GF-D8 (cell line): Measurements from ENCODE around the gene PDCD1LG2.
"Not testable (repeated sequence)": the region's sequence is repeated elsewhere in the genome, so short reads cannot be mapped to it uniquely, and the experiment has no call there.

ENCODE experiments used
- DNase-seq: peaks from one replicate; lab custom pipeline; 2025; lab: John Stamatoyannopoulos, UW

Gene PDCD1LG2

DNA sequence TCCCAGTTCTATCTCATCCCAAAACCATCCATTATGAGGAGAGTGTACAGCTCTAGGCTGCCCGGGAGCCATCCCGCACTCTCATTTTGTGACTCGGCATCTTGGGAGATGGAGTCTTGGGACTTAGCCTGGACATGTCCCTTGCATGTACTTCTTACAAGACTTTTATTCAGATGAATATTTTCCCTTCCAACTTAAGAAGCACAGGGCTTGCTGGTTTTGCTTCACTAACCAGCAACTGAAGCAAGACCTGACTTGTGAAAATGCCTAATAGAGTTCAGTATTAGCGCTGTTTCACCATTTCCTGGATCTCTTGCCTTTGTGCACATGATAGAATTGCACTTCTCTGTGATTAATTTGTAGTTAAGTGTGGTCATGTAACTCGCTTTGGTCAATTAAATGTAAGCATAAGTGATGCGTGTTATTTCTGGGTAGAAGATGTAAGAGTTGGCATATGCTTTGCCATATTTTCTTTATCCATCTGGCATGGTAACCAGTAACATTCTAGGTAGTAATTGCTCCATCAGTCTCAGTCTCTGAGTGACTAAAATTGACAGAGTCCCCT is 55.8 kb downstream of the PDCD1LG2 start:
- DNase-seq, result no peak

DNA sequence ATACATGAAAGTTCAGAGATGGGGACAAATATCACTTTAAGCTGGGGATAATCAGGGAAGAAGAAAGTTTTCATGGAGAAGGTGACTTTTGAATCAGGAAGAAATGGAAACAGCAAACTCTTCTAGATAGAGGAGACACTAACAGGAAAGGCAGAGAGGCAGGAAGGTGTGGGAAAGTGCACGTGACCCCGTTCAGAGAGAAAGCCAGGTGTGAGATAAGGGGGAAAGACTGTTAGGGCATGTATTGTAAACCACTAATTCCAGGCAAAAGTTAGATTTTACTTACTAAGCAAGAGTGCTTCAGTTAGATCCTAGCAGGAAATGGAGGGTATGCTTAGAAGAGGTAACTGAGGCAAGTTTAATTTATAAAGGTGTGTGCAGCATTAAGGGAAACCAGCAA is 58.5 kb downstream of the PDCD1LG2 start:
- DNase-seq, result no peak

DNA sequence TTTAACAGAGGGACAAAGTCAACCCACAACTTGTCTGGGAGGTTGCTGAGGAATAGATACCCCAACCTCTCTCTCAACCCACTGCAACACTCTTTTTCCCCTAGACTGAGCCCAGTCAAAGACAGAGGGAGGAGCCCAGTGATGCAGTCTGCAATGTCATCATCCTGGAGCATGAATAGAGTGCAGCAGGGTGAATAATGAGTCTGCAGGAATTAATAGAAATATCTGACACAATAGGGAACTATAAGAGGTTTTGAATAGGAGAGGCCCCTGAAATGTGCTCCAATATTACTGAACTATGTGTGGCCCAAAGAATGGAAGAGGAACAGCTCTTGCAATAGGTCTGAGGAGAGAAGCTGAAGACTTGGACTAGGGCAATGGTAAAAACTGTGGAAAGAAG is 59.1 kb downstream of the PDCD1LG2 start:
- no peak for DNase-seq

DNA sequence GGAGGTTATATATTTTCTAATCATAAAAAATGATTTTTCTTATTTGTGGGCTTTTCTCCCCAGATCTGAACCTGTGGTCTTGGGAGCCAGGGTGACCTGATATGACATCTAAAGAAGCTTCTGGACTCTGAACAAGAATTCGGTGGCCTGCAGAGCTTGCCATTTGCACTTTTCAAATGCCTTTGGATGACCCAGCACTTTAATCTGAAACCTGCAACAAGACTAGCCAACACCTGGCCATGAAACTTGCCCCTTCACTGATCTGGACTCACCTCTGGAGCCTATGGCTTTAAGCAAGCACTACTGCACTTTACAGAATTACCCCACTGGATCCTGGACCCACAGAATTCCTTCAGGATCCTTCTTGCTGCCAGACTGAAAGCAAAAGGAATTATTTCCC is 59.6 kb downstream of the PDCD1LG2 start:
- no peak for DNase-seq

DNA sequence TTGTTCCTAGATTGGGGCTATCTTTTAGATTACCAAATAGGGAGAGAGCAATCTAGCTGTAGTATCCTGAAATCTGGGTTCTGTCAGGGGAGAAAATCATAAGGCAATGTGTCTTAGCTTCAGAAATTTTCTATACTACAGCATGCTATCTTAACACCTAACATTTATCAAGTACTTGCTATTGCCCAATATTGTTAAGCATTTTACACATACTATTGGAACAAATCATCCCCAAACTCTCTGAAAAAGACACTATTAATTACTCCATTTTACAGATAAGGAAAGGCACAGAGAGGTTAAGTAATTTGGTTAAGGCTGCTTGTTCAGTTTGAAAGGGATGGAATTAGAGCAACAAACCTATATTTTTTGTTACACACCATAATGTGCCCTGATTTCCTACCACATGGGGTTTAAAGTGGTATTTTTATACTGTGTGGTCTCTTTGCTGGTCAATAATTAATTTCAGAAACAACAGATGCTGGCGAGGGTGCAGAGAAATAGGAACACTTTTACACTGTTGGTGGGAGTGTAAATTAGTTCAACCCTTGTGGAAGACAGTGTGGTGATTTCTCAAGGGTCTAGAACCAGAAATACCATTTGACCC is 61.4 kb downstream of the PDCD1LG2 start:
- DNase-seq, result no peak

DNA sequence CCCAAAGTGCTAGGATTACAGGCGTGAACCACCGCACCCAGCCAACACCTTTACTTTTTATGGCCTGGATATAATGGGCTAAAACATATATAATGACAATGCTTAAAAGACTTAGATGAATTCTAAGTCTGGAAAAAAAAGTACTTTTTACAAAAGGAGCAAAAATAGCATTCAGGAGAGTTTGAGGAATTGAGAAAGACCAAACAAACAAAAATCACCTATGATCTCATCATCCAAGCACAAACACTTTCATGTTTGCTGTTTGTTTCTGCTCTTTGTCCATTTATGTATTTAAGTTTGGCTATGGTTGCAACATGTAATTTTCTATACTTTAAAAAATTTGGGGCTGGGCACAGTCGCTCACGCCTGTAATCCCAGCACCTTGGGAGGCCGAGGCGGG is 63.8 kb downstream of the PDCD1LG2 start:
- no peak for DNase-seq

DNA sequence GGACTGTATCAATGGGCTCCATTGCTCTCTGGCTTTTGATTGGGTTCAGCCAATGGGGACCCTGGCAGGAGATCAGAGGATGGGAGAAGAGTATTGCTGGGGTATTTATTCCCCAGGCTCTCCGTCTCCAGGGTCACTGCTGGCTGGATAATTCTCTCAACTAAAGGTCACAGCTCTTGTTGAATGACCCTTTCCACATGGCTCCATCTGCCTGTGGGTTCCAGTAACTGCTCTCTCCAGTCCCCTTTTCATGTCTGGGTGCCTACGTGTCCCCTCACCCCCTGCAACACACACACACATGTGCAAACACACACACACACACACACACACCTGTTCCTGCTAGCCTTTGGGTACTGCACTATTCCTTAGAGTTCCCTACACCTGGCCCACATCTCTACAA is 64.7 kb downstream of the PDCD1LG2 start:
- no peak for DNase-seq

DNA sequence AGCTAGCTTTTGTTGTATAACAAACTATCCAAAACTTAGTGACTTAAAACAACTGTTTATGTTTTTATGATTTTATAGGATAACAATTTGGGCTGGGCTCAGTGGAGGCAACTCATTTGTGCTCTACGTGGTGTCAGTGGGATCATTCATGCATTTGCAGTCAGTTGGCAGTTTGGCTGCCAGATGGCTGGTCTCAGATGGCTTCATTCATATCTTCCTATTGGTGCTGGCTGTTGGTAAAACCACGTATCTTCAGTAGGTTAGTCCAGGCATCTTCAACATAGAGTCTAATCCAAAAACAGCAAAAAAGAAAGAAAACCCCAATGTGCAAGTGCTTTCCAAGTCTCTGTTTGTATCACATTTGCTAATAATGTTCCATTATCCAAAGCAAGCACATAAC is 66.9 kb downstream of the PDCD1LG2 start:
- DNase-seq, result no peak

DNA sequence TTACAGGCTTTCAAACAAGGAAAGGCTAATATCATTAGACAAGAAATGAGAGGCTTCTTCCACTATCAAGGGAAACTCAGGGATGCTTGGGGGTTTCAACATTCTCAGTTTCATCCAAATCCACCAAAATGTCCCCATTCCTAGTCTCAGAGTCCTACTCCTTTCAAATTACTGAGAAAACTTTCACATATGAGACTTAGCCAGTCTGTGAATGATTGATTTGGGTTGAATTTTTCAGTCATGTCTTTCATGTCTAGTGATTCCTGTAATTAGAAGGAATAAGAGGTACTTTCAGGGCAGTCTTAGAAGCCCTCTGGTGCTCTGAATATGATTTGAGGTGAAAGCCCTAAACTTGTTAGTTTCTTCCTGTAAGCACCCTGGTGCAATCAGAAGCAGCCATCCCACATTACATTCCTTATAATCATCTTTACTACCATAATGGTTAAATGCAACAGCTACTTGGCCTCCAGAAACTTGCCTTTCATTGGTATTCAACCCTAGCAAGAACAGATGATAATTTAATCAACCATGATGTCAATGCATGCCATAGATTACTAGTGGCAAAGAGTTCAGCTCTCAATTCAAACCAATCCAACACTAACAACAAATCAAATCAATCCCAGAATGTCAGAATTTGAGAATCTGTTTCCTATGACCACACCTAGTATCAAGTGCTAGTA is 67.8 kb downstream of the PDCD1LG2 start:
- no peak for DNase-seq

DNA sequence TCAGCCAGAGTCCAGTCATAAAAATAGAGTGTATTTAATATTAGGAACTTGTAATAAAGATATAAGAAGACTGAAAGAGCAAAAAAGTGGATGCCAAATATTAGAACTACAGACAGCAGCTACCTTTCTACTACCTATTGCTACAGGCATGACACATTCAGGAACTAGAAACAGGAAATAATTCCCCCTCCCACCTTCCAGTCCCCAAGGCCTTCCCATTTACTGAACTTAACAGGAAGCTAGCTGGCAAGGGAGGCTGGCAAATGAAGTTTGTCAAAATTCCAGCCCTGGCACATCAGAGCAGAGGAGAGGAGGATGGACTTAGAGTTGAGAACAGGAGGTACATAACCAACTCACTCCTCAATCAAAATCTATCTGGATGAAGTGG is 68.4 kb downstream of the PDCD1LG2 start:
- DNase-seq, result no peak

DNA sequence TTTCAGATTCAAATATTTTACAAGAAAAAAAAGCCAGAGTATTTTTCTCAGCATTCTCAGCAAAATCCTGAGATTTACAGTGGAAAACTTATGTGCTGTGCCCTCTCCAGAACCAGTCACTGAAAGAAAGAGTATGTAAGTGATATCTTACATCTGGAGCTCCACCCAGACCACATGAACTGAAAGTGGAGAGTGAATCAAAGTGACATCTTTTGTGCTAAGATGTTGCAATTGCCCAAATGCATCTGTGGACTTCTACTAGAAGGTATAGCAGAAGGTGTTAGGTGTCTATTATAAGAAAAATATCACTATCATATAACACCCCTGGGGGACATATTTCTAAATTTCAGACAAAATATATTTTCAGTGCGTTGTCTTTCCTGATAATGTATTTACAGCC is 69.5 kb downstream of the PDCD1LG2 start:
- no peak for DNase-seq

DNA sequence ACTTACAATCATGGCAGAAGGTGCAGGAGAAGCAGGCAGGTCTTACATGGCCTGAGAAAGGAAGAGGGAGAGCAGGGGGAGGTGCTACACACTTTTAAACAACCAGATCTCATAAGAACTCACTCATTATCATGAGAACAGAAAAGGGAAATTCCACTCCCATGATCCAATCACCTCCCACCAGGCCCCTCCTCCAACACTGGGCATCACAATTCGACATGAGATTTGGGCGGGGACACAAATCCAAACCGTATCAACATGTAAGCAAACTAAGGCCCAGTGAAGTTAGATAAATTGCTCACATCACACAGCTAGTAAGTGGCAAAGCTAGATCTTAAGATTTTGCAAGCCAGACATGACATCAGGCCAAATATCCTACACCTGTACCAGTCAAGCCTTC is 70.3 kb downstream of the PDCD1LG2 start:
- no peak for DNase-seq

DNA sequence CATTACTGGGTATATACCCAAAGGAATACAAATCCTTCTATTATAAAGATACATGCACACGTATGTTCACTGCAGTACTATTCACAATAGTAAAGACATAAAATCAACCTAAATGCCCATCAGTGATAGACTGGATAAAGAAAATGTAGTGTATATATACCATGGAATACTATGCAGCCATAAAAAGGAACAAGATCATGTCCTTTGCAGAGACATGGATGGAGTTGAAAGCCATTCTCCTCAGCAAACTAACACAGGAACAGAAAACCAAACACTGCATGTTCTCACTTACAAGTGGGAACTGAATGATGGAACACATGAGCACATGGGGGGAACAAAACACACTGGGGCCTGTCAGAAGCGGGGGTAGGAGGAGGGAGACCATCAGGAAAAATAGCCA is 71.4 kb downstream of the PDCD1LG2 start:
- not testable (repeated sequence) for DNase-seq

DNA sequence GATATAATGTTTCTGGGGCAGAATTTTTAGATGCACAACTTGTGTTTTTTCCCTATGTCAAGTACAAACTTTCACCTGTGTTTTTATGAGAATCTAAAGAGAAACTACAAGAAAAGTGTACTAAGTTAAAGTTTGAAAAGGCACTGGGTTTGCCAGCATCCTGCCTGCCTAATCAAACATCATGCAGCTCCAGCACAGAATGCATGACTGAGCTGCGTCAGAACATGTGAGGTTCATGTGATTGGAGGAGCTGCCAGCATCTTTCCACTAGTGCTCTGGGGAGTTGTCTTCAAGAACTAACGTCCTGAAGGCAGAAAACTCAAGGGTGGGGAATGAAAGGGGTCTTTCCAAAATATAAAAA is 72.5 kb downstream of the PDCD1LG2 start:
- DNase-seq, result no peak

DNA sequence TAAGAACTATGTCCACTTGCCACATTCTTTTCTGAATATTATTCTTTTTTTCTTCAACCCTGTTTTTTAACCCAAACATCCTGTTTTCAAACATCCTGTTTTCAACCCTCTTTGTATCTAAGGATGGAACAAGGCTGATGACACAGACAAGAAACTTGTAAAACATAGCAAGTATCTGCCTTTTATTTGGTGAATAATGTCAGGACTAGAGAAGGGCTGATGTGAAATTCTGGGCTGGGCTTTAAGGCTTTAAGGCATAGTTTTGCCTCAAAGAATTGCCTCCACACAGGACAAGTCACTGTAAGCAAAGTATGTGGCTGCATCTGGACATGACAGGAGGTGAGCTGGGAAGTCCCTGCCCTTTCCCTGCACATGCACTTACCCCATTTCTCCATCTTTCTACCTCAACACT is 76.1 kb downstream of the PDCD1LG2 start:
- no peak for DNase-seq

DNA sequence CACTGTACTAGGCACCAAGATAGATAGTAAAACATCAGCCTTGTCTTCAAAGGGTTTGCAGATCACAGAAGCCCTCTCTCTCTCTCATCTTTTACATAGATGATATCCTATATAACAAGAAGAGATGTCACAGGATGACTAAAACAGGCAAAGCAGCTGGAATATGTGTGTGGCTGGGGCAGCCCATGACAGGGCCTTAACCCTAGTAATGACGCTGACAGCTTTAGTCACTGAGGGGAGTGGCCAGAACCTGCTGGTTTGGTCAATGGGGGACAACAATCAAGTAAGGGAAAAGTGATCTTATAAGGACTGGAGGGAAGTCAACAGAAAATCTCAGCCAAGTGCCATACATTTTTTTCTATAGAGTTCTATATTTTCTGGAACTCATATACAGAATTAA is 76.7 kb downstream of the PDCD1LG2 start:
- no peak for DNase-seq

DNA sequence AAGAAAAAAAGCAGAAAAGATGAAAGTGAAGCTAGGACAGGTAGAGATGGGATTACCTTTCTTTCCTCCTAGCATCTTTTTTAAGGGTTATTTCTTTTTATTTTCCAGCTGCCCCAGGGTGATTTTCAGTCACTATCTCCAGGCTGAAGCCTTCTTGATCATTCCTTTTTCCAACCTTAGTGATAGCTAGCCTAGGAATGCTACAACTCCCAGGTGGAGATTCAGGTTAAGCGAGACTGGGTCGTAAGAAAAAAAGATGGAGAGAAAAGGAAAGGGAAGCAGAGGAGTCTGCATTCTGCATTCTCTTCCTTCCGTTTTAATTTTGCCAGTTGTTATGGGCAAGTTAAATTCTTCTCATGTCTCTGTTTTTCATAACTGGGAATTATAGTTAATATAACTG is 81.9 kb downstream of the PDCD1LG2 start:
- no peak for DNase-seq

DNA sequence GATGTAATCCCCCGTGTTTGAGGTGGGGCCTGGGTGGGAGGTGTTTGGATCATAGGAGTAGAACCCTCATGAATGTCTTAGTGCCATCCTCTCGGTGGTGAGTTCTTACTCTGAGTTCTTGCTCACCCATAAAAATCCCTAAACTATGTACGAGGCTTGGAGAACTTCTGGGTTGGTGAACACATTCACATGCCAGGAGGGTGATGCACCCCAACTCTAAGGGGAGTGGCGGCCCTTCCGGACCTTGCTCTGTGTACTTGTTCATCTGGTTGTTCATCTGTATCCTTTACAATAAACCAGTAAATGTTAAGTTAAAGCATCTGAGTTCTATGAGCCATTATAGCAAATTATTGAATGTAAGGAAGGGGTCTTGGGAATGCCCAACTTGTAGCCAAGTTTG is 82.6 kb downstream of the PDCD1LG2 start:
- no peak for DNase-seq

DNA sequence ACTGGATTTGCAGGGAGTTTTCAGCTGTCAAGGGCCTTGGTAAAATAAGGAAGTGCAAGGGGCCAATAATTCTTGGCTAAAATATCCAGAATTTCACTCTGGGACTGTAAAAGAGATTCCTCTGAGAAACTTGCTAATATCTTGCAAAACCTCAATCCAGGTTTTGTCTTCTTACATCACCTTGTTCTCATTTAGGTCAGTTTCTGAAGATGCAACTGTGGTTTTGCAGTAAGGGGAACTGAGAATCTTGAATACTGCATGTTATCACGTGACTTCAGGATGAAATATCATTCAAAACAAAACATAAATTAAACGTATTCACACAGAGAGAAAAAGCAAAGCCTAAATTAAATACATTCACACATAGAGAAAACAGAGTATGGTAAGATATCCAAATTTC is 83.6 kb downstream of the PDCD1LG2 start:
- no peak for DNase-seq

DNA sequence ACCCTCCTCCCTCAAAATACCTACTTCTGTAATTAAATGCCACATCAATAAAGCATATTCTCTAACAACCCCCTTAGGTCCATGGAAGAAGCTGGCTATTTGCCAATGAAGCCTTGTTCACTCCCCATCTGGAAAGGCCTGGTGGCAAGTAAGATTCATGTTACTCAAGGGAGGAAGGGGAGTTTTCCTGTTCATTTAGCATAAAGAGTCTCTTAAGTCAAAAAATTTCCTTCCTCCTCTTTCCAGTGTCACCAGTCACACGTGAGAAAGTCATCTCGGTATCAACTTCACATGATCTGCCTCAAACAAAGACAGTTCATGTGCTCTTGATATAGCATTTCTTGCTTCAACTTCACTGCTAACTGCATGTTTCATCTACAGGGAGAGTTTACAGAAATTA is 85.8 kb downstream of the PDCD1LG2 start:
- no peak for DNase-seq

DNA sequence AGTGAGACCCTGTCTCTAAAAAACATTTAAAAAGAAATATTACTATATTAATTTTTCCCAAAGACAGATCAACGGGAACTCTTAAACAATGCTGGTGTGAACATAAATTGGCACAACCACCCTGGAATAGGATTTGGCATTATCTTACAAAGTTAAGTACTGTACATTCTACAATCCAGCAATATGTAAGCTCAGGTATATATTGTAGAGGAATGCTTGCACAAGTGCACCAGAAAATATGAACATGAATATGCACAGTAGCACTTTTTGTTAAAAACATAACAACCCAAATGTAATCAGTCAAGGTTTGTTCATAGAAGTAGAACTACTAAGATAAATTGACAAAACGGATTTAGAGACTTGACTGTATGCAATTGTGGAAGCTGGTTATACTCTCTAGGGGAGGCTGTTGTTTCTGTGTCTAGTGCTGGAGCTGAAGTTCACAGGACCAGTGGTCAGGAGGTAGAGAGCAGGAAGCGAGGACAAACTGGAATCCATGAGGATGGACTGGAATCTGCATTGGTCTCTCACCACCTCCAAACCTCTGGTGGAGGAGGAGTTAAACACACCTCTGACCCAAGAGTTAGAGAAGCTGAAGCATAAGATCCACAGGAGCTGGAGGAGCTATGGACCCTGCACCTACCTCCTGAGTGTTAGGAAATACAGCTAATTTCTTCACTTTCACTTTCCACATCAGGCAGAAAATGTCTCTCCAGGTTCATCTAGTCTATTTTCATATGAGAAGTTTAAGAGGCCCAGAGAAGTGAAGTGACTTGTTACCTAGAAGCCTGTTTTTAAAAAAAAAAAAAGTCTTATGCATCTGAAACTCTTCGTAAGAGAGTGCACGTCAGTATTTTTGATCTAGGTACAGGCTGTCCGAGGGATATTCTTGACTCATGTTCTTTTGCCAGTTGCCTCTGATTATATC is 98.2 kb downstream of the PDCD1LG2 start:
- DNase-seq, result no peak

DNA sequence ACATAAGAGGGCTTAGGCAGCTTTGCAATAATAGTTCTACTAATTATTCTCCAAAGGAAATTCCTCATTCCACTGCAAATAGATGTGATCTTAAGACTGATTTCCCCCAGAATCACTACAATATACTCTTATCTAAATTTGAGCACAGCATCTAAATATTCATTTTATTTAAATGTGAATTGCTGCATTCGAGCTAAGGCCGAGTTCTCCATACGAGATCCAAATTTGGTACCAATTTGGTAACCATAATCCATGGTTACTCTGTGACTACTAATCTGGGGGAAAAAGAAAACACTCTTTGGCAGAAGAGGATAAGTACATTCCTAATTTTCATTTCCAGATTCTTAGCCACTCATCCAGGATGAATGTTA is 98.9 kb downstream of the PDCD1LG2 start:
- no peak for DNase-seq

DNA sequence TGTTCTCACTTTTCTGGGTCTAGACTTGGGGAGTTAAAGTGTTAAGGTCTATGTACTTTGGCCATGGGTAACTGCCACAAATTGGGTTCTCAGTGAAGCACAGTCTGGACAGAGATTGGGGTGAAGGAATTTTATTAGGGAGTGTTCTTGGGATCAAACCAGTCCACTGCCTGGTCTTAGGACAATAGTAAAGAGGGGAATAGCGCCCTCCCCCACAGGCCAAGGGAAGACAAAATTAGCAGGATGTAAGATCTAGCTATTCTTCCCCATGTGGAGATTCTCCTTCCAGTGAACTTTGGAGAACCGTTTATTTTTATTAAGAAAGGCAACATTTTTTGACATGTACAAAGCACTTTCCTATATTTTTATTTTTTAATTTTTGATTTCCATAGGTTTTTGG is 100.2 kb downstream of the PDCD1LG2 start:
- DNase-seq, result no peak
